ENCODE results near the gene NCOR1.

DNA sequence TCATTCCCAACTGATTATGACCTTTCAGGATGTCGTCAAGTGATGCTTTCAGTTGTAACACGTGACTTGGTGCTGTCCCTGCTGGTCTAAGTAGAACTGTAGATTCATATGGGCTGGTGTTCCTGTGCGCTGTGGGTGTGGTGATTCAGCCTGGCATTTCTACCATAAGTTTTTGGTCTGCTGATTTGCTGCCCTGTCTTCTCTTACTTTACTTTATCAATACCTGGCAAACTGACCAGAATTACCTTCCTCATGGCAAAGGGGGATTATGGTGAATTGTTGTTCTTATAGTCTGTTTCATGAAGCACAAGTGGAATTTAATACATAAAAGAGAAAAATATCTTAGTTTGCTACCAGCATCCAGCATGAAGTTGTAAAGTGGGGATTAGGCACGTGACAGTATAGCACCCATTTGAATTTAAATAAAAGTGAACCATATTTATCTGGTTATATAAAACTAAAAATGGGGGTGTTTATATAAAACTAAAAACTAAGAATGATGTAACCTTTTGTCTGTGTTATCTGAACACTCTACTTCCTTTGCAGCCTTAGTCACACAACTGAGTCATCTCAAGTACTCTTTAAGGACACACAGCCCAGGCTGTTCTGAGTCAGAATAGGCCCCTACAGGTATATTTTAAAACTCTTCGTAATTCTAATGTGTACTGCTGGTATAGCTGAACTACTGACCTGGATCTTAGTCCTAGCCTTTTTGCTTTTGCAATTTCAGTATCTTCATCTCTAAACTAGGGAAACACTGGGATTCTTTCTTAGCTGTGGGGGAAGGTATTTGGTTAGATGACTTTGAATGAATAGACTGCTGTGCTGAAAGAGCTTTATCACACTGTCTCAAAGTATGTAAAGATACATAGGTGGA, 187.4 kb downstream of the NCOR1 start:
- TF ChIP-seq, protein P1, sequence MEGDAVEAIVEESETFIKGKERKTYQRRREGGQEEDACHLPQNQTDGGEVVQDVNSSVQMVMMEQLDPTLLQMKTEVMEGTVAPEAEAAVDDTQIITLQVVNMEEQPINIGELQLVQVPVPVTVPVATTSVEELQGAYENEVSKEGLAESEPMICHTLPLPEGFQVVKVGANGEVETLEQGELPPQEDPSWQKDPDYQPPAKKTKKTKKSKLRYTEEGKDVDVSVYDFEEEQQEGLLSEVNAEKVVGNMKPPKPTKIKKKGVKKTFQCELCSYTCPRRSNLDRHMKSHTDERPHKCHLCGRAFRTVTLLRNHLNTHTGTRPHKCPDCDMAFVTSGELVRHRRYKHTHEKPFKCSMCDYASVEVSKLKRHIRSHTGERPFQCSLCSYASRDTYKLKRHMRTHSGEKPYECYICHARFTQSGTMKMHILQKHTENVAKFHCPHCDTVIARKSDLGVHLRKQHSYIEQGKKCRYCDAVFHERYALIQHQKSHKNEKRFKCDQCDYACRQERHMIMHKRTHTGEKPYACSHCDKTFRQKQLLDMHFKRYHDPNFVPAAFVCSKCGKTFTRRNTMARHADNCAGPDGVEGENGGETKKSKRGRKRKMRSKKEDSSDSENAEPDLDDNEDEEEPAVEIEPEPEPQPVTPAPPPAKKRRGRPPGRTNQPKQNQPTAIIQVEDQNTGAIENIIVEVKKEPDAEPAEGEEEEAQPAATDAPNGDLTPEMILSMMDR (conservative IDR thresholded peaks at IDR 0.05; ENCODE audit: low read length): no peak
- TF ChIP-seq EZH2phosphoT487 (IDR thresholded peaks at IDR 0.05; ENCODE audit: borderline replicate concordance, low read depth, low read length): no peak

Measured in OCI-LY7 (cell line).